ENCODE measurements around the gene NGF. TPM values are rescaled to one million over a fixed set of nuclear protein-coding genes. Genes with fewer than 3 reads are reported as not detected.

Gene NGF
- total RNA-seq, 4 donors from 2014 or later = 1.5 to 2.3 (median 2.1) TPM

GRCh38 chr1:115283681-115284146 lies 54.3 kb downstream of the NGF start:
- TF ChIP-seq CTCF (IDR thresholded peaks at IDR 0.05; ENCODE audit: low read depth) = no peak

DNA sequence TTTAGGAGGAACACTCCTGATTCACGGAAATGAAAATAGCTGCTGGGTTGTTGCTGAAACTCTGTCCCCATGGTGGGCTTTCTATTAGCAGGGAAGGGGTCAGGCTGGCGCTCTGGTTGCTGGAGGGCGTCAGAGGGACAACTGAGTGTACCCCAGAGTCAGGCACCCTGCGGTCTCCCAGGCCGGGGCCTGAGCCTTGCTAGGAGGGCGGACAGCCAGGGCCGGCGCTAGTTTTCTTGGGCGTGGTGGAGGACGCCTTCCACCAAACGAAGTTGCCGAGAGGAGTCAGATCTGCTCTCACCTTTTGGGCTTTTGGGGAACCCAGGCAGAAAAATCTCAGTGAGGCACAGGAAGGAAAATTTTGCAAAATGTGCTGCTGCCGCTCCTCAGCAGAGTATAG lies 54.8 kb downstream of the NGF start:
- TF ChIP-seq CTCF (IDR thresholded peaks at IDR 0.05; ENCODE audit: low read depth) = no peak

GRCh38 chr1:115282807-115283208 lies 55.2 kb downstream of the NGF start:
- no peak for TF ChIP-seq CTCF (IDR thresholded peaks at IDR 0.05; ENCODE audit: low read depth)

GRCh38 chr1:115281143-115281542 lies 56.9 kb downstream of the NGF start:
- TF ChIP-seq CTCF (IDR thresholded peaks at IDR 0.05; ENCODE audit: low read depth) = no peak

- no peak for TF ChIP-seq CTCF (IDR thresholded peaks at IDR 0.05; ENCODE audit: low read depth)
Observed at GRCh38 chr1:115280064-115280463, 58.0 kb downstream of the NGF start.

DNA sequence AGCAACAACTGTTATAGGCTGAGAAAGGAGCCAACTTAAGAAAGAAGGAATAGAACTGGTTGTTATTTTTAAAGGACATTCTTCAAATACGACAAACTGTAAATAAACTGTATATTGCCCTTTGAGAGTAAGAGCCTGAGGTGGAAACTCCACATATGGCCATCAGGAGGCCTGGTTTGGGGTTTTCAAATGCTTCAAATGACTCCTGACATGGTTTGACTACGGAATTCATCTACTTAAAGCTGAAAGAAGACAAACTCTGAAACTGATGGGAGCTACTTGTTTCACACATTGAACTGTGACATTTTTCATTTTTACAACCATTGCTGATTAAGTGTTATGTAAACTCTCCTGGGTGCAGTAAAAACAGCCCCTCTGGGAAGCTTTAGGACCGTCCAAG lies 59.8 kb downstream of the NGF start:
- TF ChIP-seq CTCF (IDR thresholded peaks at IDR 0.05; ENCODE audit: low read depth) = no peak

DNA sequence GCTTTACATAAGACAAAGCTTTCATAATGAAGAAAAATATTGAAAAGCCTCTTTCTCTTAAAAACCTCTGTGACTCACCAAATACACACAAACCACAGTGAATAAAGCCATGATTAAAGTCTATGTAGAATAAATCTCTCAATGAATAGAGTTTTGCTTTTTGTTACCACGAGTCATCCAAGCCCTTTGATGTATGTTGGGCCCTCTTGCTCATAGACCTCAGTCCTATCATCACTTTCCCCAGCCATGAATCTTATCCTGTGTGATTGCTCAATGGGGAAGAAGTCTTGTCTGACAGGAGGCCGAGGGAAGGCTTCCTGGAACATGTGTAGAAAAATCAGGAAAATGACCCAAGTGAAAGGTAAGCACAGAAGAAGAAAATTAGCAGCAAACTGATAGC lies 60.8 kb downstream of the NGF start:
- TF ChIP-seq CTCF (IDR thresholded peaks at IDR 0.05; ENCODE audit: low read depth) = no peak
